GM12878 (cell line): ENCODE results near the gene NRP2. TPM values are rescaled to one million over a fixed set of nuclear protein-coding genes. Genes with fewer than 3 reads are reported as not detected.

Source experiments
- ATAC-seq: fragments of 200-7000 bp; cut with Tn5 transposase; 3 replicates; pipeline ENCODE4 v1.9.1; 2020; ENCODE audit warnings: mild to moderate bottlenecking, moderate library complexity
- BruUV-seq: library from RNA; stranded (reverse); fragments of 400-500 nt; replicated peaks from 2 replicates; lab custom pipeline; 2021; lab: Mats Ljungman, UMichigan
- CTCF ChIA-PET: fragments of 300-600 bp; sonication (Branson Sonifier 250); formaldehyde crosslinking; extraction: SDS; loops from one replicate; lab custom pipeline; 2021; ENCODE audit warnings: inconsistent platforms; lab: Yijun Ruan, JAX
- POLR2A ChIA-PET: fragments of 350-600 bp; formaldehyde crosslinking; extraction: SDS; loops from one replicate; lab custom pipeline; 2021; ENCODE audit warnings: inconsistent platforms; lab: Charles Lee
- RAD21 ChIA-PET: fragments of 300-600 bp; sonication (Branson Sonifier 250); formaldehyde crosslinking; loops from one replicate; lab custom pipeline; 2023; ENCODE audit warnings: antibody characterized with exemption; ENCODE audit not compliant: unreplicated experiment; lab: Charles Lee
- SMC1A ChIA-PET: fragments of 300-600 bp; sonication (Branson Sonifier 250); formaldehyde crosslinking; loops from one replicate; lab custom pipeline; 2023; ENCODE audit not compliant: unreplicated experiment, uncharacterized antibody; lab: Charles Lee
- DNase-seq: peaks from one replicate; pipeline ENCODE4 v3.0.0-alpha.2; 2011; ENCODE audit warnings: low read depth, low spot score
- FAIRE-seq: peaks from 3 replicates; lab custom pipeline; 2011; peaks lifted over from hg19 to GRCh38; lab: Jason Lieb, UNC
- H2AFZ ChIP-seq: 2 replicates; pipeline ENCODE4 v1.6.0; 2011; ENCODE audit warnings: low read depth, low read length, control low read depth; ENCODE audit not compliant: control insufficient read depth
- H3K27ac ChIP-seq: 2 replicates; pipeline ENCODE4 v1.5.1; 2011; ENCODE audit warnings: control low read depth; ENCODE audit not compliant: control insufficient read depth, insufficient read depth
- H3K27me3 ChIP-seq, 2 experiments: replicated peaks in 1 of 2; 2 replicates each; pipeline versions ENCODE4 v1.6.0 to v1.6.1; 2011; ENCODE audit warnings: low read length in 1 of 2; ENCODE audit not compliant: control insufficient read depth in 2 of 2, insufficient read depth in 2 of 2
- H3K36me3 ChIP-seq, 2 experiments: 2 replicates each; pipeline ENCODE4 v1.5.1; 2011; ENCODE audit warnings: low read length in 1 of 2; ENCODE audit not compliant: control insufficient read depth in 2 of 2, insufficient read depth in 2 of 2
- H3K4me1 ChIP-seq: 2 replicates; pipeline ENCODE4 v1.6.1; 2011; ENCODE audit warnings: mild to moderate bottlenecking, low read length, moderate library complexity, mixed read lengths; ENCODE audit not compliant: control insufficient read depth, insufficient read depth
- H3K4me2 ChIP-seq: 2 replicates; pipeline ENCODE4 v1.6.0; 2011; ENCODE audit warnings: control low read depth; ENCODE audit not compliant: control insufficient read depth, insufficient read depth
- H3K4me3 ChIP-seq: fragments of 200-600 bp; sonication (generic); 2 replicates; pipeline ENCODE4 v1.5.1; 2016
- H3K79me2 ChIP-seq: 2 replicates; pipeline ENCODE4 v1.6.0; 2011; ENCODE audit warnings: low read length; ENCODE audit not compliant: control insufficient read depth, insufficient read depth
- H3K9ac ChIP-seq: 2 replicates; pipeline ENCODE4 v1.8.0; 2011; ENCODE audit warnings: low read length, control low read depth, mixed read lengths; ENCODE audit not compliant: control insufficient read depth, insufficient read depth
- H3K9me3 ChIP-seq: replicated peaks from 3 replicates; pipeline ENCODE4 v1.5.1; 2011; ENCODE audit warnings: mild to moderate bottlenecking, low read length; ENCODE audit not compliant: control insufficient read depth, insufficient read depth
- H4K20me1 ChIP-seq: 2 replicates; pipeline ENCODE4 v1.6.0; 2011; ENCODE audit not compliant: control insufficient read depth, insufficient read depth
- BACH1 ChIP-seq: fragments of 450-650 bp; IDR thresholded peaks from 2 replicates; pipeline ENCODE4 v1.6.1; 2017; ENCODE audit warnings: mild to moderate bottlenecking, borderline replicate concordance
- CEBPB ChIP-seq, 2 experiments: fragments of 150-350 bp in 1 of 2; IDR thresholded peaks; 2 replicates each; pipeline ENCODE4 v1.6.1; 2012 to 2014; ENCODE audit warnings: low read depth in 2 of 2, low read length in 2 of 2, borderline replicate concordance in 1 of 2, inconsistent platforms in 1 of 2
- CHD2 ChIP-seq: IDR thresholded peaks from 2 replicates; pipeline ENCODE4 v1.6.1; 2011; ENCODE audit warnings: low read depth, low read length, improper control_type of control experiment, borderline replicate concordance
- E2F8 ChIP-seq: fragments of 450-650 bp; IDR thresholded peaks from 2 replicates; pipeline ENCODE4 v1.6.1; 2018; ENCODE audit warnings: mild to moderate bottlenecking, low read depth, moderate library complexity; ENCODE audit not compliant: partially characterized antibody
- FOXM1 ChIP-seq: IDR thresholded peaks from 2 replicates; pipeline ENCODE4 v1.6.1; 2012; ENCODE audit warnings: low read depth, mild to moderate bottlenecking, inconsistent platforms, low read length, moderate library complexity
- NFIC ChIP-seq: IDR thresholded peaks from 2 replicates; pipeline ENCODE4 v1.6.1; 2012; ENCODE audit warnings: low read depth, mild to moderate bottlenecking, inconsistent platforms, low read length, moderate library complexity
- NFYA ChIP-seq: IDR thresholded peaks from 2 replicates; pipeline ENCODE4 v1.6.1; 2011; ENCODE audit warnings: low read depth, mild to moderate bottlenecking, low read length, improper control_type of control experiment, borderline replicate concordance
- PAX8 ChIP-seq: fragments of 450-650 bp; IDR thresholded peaks from 2 replicates; pipeline ENCODE4 v1.6.1; 2017; ENCODE audit warnings: mild to moderate bottlenecking, moderate library complexity
- POLR2A ChIP-seq: IDR thresholded peaks from 2 replicates; pipeline ENCODE4 v1.6.1; 2011; ENCODE audit warnings: low read depth, mild to moderate bottlenecking, low read length
- RB1 ChIP-seq: fragments of 450-650 bp; formaldehyde crosslinking; IDR thresholded peaks from 2 replicates; pipeline ENCODE4 v1.6.1; 2017; ENCODE audit warnings: mild to moderate bottlenecking, borderline replicate concordance
- RCOR1 ChIP-seq: conservative IDR thresholded peaks from 2 replicates; pipeline ENCODE4 v1.6.1; 2012; ENCODE audit warnings: low read depth, low read length, improper control_type of control experiment
- RFX5 ChIP-seq: IDR thresholded peaks from 2 replicates; pipeline ENCODE4 v1.6.1; 2011; ENCODE audit warnings: low read depth, low read length, improper control_type of control experiment
- SMARCA5 ChIP-seq: fragments of 450-650 bp; IDR thresholded peaks from 2 replicates; pipeline ENCODE4 v1.6.1; 2017; ENCODE audit warnings: mild to moderate bottlenecking
- SUPT20H ChIP-seq: IDR thresholded peaks from 2 replicates; pipeline ENCODE4 v1.6.1; 2011; ENCODE audit warnings: low read depth, mild to moderate bottlenecking, low read length, moderate library complexity, borderline replicate concordance; ENCODE audit not compliant: control insufficient read depth
- SUZ12 ChIP-seq: fragments of 200-600 bp; sonication (generic); IDR thresholded peaks from one replicate; pipeline ENCODE4 v1.6.1; 2018; ENCODE audit warnings: antibody characterized with exemption, mild to moderate bottlenecking; ENCODE audit not compliant: unreplicated experiment
- TBL1XR1 ChIP-seq: IDR thresholded peaks from 2 replicates; pipeline ENCODE4 v1.6.1; 2012; ENCODE audit warnings: low read depth, low read length, improper control_type of control experiment
- TCF3 ChIP-seq: IDR thresholded peaks from 2 replicates; pipeline ENCODE4 v1.6.1; 2012; ENCODE audit warnings: low read depth, mild to moderate bottlenecking, low read length, borderline replicate concordance; ENCODE audit not compliant: insufficient read depth
- YY1 ChIP-seq: IDR thresholded peaks from 2 replicates; pipeline ENCODE4 v1.6.1; 2011; ENCODE audit warnings: low read depth, mild to moderate bottlenecking, low read length
- WGBS: methylation state at CpG from one replicate; pipeline ENCODE4 v1.1.6; 2016; ENCODE audit warnings: low lambda C conversion rate; ENCODE audit not compliant: insufficient replicate concordance, insufficient coverage; ENCODE audit errors: missing lambda C conversion rate; 5-methylcytosine and 5-hydroxymethylcytosine counted together
- in situ Hi-C: fragments of 300-500 bp; cut with MboI; formaldehyde crosslinking; loops from 9 replicates; pipeline ENCODE4 v1.14.3; 2018; ENCODE audit warnings: mixed read lengths
- intact Hi-C: fragments of 100-400 bp; cut with micrococcal nuclease; formaldehyde crosslinking; loops from one replicate; pipeline ENCODE4 v1.14.2; 2022; ENCODE audit not compliant: unreplicated experiment
- polyA plus RNA-seq, 11 experiments: library from polyadenylated mRNA; depleted of rRNA in 4 of 11; unstranded in 6 of 11; stranded (reverse) in 5 of 11; fragments of >200 nt; fragmentation: Nextera tagmentation in 4 of 11; fragmentation: Illumina TruSeq in 1 of 11; extraction: Ambion mirVana in 4 of 11; extraction: Trizol in 1 of 11; gene quantifications; 1 replicate in 1 of 11; 2 replicates in 10 of 11; pipeline versions ENCODE4 v1.2.1 to v1.2.3, GENCODE V29; 2011 to 2016; ENCODE audit warnings: inconsistent platforms in 2 of 11, missing spikeins in 2 of 11, low read depth in 1 of 11
- total RNA-seq, 4 experiments: library from RNA; depleted of rRNA in 3 of 4; stranded (reverse); fragments of >200 nt in 3 of 4; fragmentation: Illumina TruSeq in 1 of 4; extraction: Trizol in 1 of 4; gene quantifications; 2 replicates each; pipeline versions ENCODE4 v1.2.1 to v1.2.3, GENCODE V29; 2013 to 2021

The NRP2 gene
- total and polyA plus RNA-seq, 10 of the 15 experiments (the other 5 are each of a cell fraction or from before 2014, with no cell fraction given) = 0.06 to 1.2 (median 0.46) TPM

- ChIA-PET POLR2A (no interaction called here), SMC1A (no interaction called here), RAD21 (no interaction called here), CTCF (no interaction called here)
- in situ Hi-C loops = no loop called here
- H3K36me3 ChIP-seq = no peaks in the 10 kb centered on the region
- no peak for ATAC-seq
- no peak overlapping the region for H2AFZ ChIP-seq
- no peak overlapping the region for H3K9ac ChIP-seq
- no peaks in the 10 kb centered on the region for H4K20me1 ChIP-seq
- H3K4me1 ChIP-seq = no peaks in the 10 kb centered on the region
- BruUV-seq = no TSS peak
- WGBS = 4% methylated on average over 7 of the region's 7 CpGs
- peaks cover 0 to 1% of the 10 kb centered on the region in 2 experiments; a peak in 1 of 4 replicates for H3K27me3 ChIP-seq
- no peak for TF ChIP-seq YY1
- TF ChIP-seq SUZ12 = no peak
- no peak for TF ChIP-seq RB1
- TF ChIP-seq E2F8 = no peak
- TF ChIP-seq CEBPB (IDR thresholded peaks at IDR 0.05; ENCODE audit: borderline replicate concordance in 1 of 2, low read depth in 2 of 2, low read length in 2 of 2) = no peak
- no peak for TF ChIP-seq CHD2
- TF ChIP-seq POLR2A = no peak
- no peak for TF ChIP-seq SUPT20H
- no peak for TF ChIP-seq TCF3
- no peak for TF ChIP-seq PAX8
- TF ChIP-seq NFYA = no peak
- no peak for TF ChIP-seq SMARCA5
- TF ChIP-seq TBL1XR1 = no peak
- TF ChIP-seq RCOR1 = no peak
- TF ChIP-seq RFX5 = no peak
- no peak for TF ChIP-seq NFIC
- no peak for TF ChIP-seq BACH1
- no peak for TF ChIP-seq FOXM1
- H3K4me2 ChIP-seq = no peak overlapping the region
- H3K79me2 ChIP-seq = no peaks in the 10 kb centered on the region
- no peaks in the 10 kb centered on the region for H3K9me3 ChIP-seq
- intact Hi-C loops = no loop called here
- no peak overlapping the region for H3K27ac ChIP-seq
- H3K4me3 ChIP-seq = no peak overlapping the region
- DNase-seq = no peak
- FAIRE-seq = no peak
Measured at GRCh38 chr2:205808486-205809121, 126.3 kb downstream of the NRP2 start.
